Small intestine (tissue), 7 donors: ENCODE data around the gene MRPS34. TPM values are rescaled to one million over a fixed set of nuclear protein-coding genes. Genes with fewer than 3 reads are reported as not detected.
A peak's percentile ranks its signal among the peaks of the same experiment; 100 is the strongest.

Source experiments
- DNase-seq, 2 donors: peaks; one replicate each; pipeline versions ENCODE4 v3.0.0 to v3.0.0-alpha.2; 2013
- FAIRE-seq: peaks from 2 replicates; lab custom pipeline; 2012; peaks lifted over from hg19 to GRCh38; lab: Jason Lieb, UNC
- H3K27ac ChIP-seq, 3 donors: one replicate each; pipeline ENCODE4 v1.5.1; 2013; ENCODE audit warnings: low read length in 2 of 3, mild to moderate bottlenecking in 2 of 3, control low read depth in 1 of 3, inconsistent platforms in 1 of 3, low read depth in 1 of 3, moderate library complexity in 1 of 3
- H3K27me3 ChIP-seq, 3 donors: one replicate each; pipeline ENCODE4 v1.6.1; 2013; ENCODE audit warnings: low read length in 3 of 3, inconsistent platforms in 1 of 3; ENCODE audit not compliant: control insufficient read depth in 3 of 3, insufficient read depth in 3 of 3
- H3K36me3 ChIP-seq, 3 donors: one replicate each; pipeline ENCODE4 v1.6.1; 2013; ENCODE audit warnings: low read length in 3 of 3, inconsistent platforms in 1 of 3, low read depth in 1 of 3, mild to moderate bottlenecking in 1 of 3, moderate library complexity in 1 of 3; ENCODE audit not compliant: control insufficient read depth in 3 of 3, insufficient read depth in 2 of 3
- H3K4me1 ChIP-seq, 3 donors: one replicate each; pipeline ENCODE4 v1.6.1; 2013; ENCODE audit warnings: low read length in 2 of 3, inconsistent platforms in 1 of 3, low read depth in 1 of 3, mild to moderate bottlenecking in 1 of 3, moderate library complexity in 1 of 3; ENCODE audit not compliant: control insufficient read depth in 3 of 3, insufficient read depth in 2 of 3
- H3K4me3 ChIP-seq, 3 donors: one replicate each; pipeline ENCODE4 v1.5.1; 2013; ENCODE audit warnings: low read length in 3 of 3, control low read depth in 1 of 3, inconsistent platforms in 1 of 3, low read depth in 1 of 3, mild to moderate bottlenecking in 1 of 3, moderate library complexity in 1 of 3
- H3K9me3 ChIP-seq, 2 donors: one replicate each; pipeline ENCODE4 v1.6.1; 2013; ENCODE audit warnings: low read depth in 1 of 2, low read length in 1 of 2; ENCODE audit not compliant: control insufficient read depth in 2 of 2, insufficient read depth in 1 of 2
- WGBS, 3 donors: extraction: QIAGEN DNeasy Blood & Tissue Kit; methylation state at CpG; one replicate each; pipeline ENCODE4 v1.1.7; 2013; 5-methylcytosine and 5-hydroxymethylcytosine counted together
- polyA plus RNA-seq, 4 donors: library from polyadenylated mRNA; stranded (reverse) in 3 of 4; unstranded in 1 of 4; fragments of 200-250 nt in 3 of 4; fragments of 120-200 nt in 1 of 4; gene quantifications; one replicate each; pipeline versions ENCODE4 v1.2.1 to v1.2.3, GENCODE V29; 2013
- donor health status: healthy with polysubstance abuse.
- donor health status: control.
- donor health status: control.
- donor health status: Bipolar disorder and iron deficiency.
- donor health status: healthy.

Gene MRPS34
- polyA plus RNA-seq, 4 donors = 88.9 to 199 (median 172) TPM

DNA sequence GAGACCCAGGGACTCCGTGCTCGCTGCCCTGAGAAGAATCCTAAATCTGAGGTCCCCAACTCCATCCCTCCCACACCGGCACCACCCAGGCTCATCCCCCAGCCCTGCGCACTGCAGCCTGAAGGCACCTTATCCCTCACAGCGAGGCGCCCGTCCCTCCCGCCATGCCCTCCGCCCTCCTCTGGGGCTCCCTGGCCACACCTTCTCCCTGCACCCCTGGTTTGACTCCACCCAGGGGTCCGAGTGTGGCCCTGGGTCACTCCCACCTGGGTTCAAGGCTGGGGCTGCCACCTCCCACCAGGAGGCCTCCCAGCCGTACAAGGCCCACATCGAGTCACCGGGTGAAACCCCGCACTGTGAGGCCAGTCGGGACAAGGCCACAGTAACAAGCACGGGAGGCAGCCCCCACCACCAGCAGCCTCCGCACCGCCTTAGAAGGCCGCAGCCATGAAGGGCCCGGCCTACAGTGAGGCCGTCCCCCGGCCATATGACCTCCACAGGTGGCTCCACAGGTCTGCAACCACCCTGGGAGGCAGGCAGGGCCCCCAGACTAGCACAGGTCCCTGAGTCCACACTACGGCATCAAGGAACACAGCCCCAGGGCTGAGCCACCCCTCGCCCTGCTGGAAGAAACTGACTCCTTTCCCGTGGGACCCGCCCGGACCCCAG, 45.4 kb upstream of the MRPS34 start:
- Histone ChIP-seq H3K27ac (no peak overlapping the region), H3K36me3 (peaks cover 6 to 86% (median 11%) of the 10 kb centered on the region in 3 donors), H3K27me3 (no peaks in the 10 kb centered on the region), H3K9me3 (no peaks in the 10 kb centered on the region), H3K4me3 (no peak overlapping the region), H3K4me1 (no peaks in the 10 kb centered on the region)
- DNase-seq = no peak
- FAIRE-seq = no peak
- 93 to 96% (median 95%) methylated on average over 21 to 27 of the region's 27 CpGs for WGBS, 3 donors

GRCh38 chr16:1817716-1818115, 44.8 kb upstream of the MRPS34 start:
- Histone ChIP-seq H3K4me3 (no peak overlapping the region), H3K4me1 (no peaks in the 10 kb centered on the region), H3K36me3 (peaks cover 6 to 87% (median 11%) of the 10 kb centered on the region in 3 donors), H3K9me3 (no peaks in the 10 kb centered on the region), H3K27me3 (no peaks in the 10 kb centered on the region), H3K27ac (no peak overlapping the region)
- DNase-seq (no peak), FAIRE-seq (no peak)
- WGBS, 3 donors = 92 to 94% (median 93%) methylated on average over 17 of the region's 17 CpGs

DNA sequence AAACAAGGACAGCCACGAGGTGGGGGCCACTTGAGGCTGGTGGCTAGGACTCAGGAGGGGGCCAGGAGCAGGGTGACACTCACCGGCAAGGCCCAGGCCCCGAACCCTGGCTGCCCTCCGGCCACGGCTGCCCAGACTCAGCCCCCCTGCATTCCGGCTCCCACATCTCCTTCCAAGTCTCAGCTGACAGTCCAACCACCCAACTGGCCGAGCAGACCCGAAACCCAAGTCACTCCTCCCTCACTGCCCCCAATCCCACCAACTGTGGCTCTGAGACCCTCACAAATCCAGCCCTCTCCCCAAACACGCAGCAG, 44.3 kb upstream of the MRPS34 start:
- Histone ChIP-seq H3K36me3 (peaks cover 6 to 83% (median 11%) of the 10 kb centered on the region in 3 donors), H3K4me1 (no peaks in the 10 kb centered on the region), H3K27me3 (no peaks in the 10 kb centered on the region), H3K4me3 (no peak overlapping the region), H3K27ac (no peak overlapping the region), H3K9me3 (no peaks in the 10 kb centered on the region)
- no peak for FAIRE-seq
- DNase-seq = no peak
- WGBS, 3 donors = 93 to 94% (median 93%) methylated on average over 8 to 9 of the region's 9 CpGs

DNA sequence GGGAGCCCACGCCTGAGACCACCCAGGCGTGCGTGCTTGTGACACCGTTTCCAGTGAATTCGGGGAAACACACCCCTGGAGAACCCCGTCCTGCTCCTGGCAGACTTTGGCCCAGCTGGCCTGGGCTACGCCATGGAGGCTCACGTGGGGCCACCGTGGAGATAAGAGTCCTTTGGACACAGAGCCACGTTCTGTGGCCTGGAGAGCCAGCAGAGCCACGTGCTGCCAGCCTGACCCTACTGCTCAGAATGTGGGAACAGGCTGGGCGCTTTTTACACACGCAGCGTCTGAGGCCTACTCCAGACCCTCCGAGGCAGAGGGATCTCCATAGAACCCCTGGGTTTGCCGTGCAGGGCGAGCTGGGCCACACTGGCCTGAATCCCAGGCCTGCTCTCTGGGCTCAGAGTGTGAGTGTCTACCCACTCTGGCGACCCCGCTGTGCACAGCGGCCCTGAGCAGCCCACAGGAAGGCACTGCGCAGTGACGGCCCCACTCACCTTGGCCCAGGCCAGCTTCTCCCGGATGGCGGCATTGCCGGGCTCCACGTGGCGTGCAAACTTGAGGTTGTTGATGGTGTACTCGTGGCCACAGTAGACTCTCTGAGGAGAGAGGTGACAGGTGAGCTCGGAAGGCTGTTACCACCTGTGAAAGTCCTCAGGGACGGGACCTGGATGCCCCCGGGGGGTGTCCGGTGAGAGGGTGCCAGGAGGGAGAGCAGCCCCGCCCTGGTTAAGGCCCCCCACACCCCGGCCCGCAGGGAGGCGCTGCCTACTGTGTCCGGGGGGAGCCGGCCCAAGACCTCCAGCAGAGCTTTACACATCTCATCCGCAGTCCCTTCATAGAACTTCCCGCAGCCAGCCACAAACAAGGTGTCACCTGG, 43.7 kb upstream of the MRPS34 start:
- Histone ChIP-seq H3K27ac (no peak overlapping the region), H3K27me3 (no peaks in the 10 kb centered on the region), H3K9me3 (no peaks in the 10 kb centered on the region), H3K4me1 (no peaks in the 10 kb centered on the region), H3K4me3 (no peak overlapping the region), H3K36me3 (peaks cover 6 to 77% (median 11%) of the 10 kb centered on the region in 3 donors)
- DNase-seq (no peak), FAIRE-seq (no peak)
- 93 to 95% (median 93%) methylated on average over 35 to 40 of the region's 40 CpGs for WGBS, 3 donors

DNA sequence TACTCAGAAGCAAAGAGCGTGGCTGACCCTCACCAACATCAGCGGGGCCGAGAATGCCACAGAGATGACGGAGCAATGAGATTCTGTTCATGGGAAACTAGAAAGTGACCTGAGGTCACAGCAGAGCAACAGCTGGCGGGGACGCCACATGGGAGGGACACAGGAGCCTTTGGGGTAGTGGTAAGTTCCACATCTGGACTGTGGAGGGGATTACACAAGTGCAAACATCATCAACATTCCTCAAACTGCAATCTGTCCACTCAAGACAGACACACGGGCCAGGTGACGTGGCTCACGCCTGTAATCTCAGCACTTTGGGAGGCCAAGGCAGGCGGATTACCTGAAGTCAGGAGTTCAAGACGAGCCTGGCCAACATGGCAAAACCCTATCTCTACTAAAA, 42.5 kb upstream of the MRPS34 start:
- H3K36me3 ChIP-seq = peaks cover 6 to 70% (median 11%) of the 10 kb centered on the region in 3 donors

DNA sequence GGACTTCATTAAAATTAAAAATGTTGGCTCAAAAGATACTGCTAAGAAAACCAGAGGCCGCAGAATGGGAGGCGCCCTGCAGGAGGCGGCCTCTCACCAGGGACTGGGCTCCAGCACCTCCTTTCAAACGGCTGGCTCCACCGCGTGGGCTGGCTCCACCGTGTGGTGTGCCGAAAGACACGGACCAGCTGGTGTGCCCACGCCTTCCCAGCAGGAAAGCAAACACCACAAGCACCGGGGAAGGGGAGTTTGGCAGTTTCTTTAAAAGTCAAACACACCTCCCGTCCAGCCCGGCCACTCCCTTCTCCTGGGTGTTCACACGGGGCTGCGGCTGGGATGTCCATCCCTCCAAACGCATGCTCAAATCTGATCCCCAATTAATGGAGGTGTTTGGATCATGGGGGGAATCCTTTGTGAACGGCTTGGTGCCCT, 39.8 kb upstream of the MRPS34 start:
- 14 to 23% (median 23%) methylated on average over 17 of the region's 17 CpGs for WGBS, 3 donors
- no peak overlapping the region for H3K4me3 ChIP-seq
- peaks cover 7 to 69% (median 9%) of the 10 kb centered on the region in 3 donors for H3K36me3 ChIP-seq
- FAIRE-seq = no peak
- H3K4me1 ChIP-seq = no peaks in the 10 kb centered on the region
- no peaks in the 10 kb centered on the region for H3K27me3 ChIP-seq
- DNase-seq = peak; percentile 71 to 77
- H3K9me3 ChIP-seq = no peaks in the 10 kb centered on the region
- no peak overlapping the region for H3K27ac ChIP-seq

More for the DNA sequence above, 42.5 kb upstream of the MRPS34 start:
- no peak for FAIRE-seq
- Histone ChIP-seq H3K9me3 (no peaks in the 10 kb centered on the region), H3K27me3 (no peaks in the 10 kb centered on the region), H3K4me3 (no peak overlapping the region), H3K4me1 (no peaks in the 10 kb centered on the region), H3K27ac (no peak overlapping the region)
- DNase-seq = no peak
- 89 to 95% (median 93%) methylated on average over 11 of the region's 11 CpGs for WGBS, 3 donors

- no peak overlapping the region for H3K27ac ChIP-seq
- no peaks in the 10 kb centered on the region for H3K27me3 ChIP-seq
- no peak overlapping the region for H3K4me3 ChIP-seq
- DNase-seq = no peak
- H3K9me3 ChIP-seq = no peaks in the 10 kb centered on the region
- H3K36me3 ChIP-seq = peaks cover 4 to 60% (median 10%) of the 10 kb centered on the region in 3 donors
- 96 to 97% (median 97%) methylated on average over 10 to 16 of the region's 16 CpGs for WGBS, 3 donors
- no peaks in the 10 kb centered on the region for H3K4me1 ChIP-seq
- FAIRE-seq = no peak
Measured at GRCh38 chr16:1810536-1810935, 37.6 kb upstream of the MRPS34 start.

DNA sequence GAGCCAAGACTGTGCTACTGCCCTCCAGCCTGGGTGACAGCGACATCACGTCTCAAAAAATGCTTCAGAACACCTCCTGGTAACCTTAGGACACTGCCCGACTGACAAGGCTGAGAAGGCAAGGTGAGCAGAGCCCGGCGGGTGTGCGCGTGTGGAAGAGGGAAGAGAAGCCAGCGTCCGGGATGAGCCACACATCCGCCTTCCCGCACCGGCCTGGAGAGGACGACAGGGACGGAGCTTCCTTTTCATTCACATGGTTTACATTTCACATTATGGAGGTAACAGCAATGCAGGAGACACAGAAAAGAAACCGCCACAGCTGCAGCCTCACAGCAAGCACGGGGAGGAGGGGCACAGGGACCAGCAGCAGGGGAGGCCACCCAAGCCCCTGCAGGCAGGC, 37.2 kb upstream of the MRPS34 start:
- no peak for FAIRE-seq

More for the DNA sequence above, 37.2 kb upstream of the MRPS34 start:
- H3K36me3 ChIP-seq = peaks cover 4 to 58% (median 8%) of the 10 kb centered on the region in 3 donors
- H3K9me3 ChIP-seq = no peaks in the 10 kb centered on the region
- WGBS, 3 donors = 94 to 97% (median 96%) methylated on average over 16 of the region's 16 CpGs
- no peaks in the 10 kb centered on the region for H3K27me3 ChIP-seq
- no peak overlapping the region for H3K27ac ChIP-seq
- no peaks in the 10 kb centered on the region for H3K4me1 ChIP-seq
- DNase-seq = no peak
- H3K4me3 ChIP-seq = no peak overlapping the region
